ENCODE data around the gene TIMM22. TPM values are rescaled to one million over a fixed set of nuclear protein-coding genes. Genes with fewer than 3 reads are reported as not detected.

Gene TIMM22
- total RNA-seq, 1 donor from 2014 or later: 15.1 TPM

DNA sequence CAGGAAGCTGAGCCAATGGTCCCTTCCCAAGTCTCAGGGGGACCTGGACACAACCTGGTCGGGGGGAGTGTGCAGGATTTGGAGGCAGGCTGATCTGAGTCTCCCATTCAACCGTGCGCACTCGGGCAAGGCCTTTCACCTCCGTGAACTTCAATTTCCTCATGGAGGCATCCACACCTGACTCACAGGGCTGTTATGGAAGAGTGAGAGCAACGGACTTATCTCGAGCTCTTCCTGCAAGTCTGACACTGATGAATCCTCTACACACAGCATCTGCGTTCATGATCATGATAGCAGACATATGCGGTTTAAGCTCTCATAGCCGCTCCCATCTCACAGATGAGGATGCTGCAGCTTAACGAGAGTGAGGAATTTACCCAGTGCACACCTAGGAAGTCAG is 21.6 kb downstream of the TIMM22 start:
- no peak for DNase-seq (ENCODE audit: low read depth in 2 of 2)

DNA sequence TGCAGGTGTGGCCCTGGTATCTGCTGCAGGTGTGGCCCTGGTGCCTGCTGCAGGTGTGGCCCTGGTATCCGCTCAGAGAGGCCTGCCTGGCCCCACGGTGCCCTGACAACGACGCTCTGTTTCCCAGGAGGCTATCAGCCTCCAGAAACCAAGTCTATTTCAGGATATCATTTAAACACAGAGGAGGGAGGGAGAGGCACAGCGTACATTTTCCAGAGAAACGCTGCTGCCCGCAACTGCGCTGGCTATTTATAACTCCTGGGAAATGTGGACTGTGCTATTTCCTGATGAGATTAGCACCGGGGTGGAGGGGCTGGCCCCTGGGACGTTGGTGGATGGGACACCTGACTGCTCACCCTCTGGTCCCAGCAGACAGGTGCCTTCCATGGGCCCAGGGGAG is 22.5 kb downstream of the TIMM22 start:
- peak in 1 of 2 donors; percentile 40 for DNase-seq (ENCODE audit: low read depth in 2 of 2)

DNA sequence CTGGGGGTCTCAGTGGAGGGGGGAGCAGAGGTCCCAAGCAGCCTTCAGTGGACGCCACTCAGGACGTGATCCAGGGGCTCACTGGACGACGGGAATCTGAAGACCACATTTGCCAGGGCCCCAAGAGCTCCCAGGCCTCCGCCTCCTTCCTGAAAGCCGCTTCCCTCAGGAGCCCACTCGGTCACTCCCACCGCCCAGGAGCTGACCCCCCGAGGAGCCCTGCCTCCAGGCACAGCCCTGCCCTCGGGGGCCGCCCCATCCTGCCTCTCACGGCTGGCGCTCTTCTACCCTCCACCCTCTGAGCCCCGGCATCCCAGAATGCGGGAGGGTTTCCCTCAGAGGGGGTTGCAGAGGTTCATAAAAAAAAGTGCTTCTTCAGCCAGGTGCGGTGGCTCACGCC is 24.2 kb downstream of the TIMM22 start:
- no peak for DNase-seq (ENCODE audit: low read depth in 2 of 2)

DNA sequence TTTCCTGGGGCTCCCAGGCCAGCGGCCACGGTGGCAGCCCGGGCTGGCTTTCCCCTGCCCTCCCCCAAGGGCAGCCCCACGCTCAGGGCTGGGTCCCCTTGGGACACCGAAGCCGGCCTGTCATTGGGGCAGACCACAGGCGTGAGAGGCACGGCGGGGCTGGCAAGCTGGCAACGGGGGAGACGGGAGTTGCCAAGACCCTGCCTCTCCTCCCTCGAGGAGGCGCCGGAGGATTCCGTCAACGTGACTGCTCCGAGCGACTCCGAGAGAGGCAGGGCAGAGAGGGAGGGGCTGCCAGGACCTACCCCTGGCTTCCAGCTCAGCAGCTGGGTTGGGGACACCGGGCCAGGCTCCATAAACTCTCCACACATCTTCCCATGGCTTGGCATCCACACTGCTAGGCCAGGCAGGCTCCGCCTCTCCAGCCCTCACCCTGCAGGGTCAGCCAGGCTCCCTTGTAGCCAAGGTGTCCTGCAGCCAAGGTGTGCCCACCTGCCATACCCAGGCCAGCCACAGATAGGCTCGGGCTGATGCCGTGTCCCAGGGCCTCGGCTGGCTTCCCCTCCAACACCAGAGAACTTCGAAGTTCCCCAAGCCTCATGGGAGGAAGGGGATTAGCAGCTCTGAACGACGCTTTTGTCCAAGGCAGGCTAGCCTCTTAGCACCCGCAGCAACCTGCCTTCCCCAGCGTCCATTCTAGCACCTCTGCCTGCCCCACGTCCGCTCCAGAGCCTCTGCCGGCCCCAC is 25.5 kb downstream of the TIMM22 start:
- no peak for DNase-seq (ENCODE audit: low read depth in 2 of 2)

DNA sequence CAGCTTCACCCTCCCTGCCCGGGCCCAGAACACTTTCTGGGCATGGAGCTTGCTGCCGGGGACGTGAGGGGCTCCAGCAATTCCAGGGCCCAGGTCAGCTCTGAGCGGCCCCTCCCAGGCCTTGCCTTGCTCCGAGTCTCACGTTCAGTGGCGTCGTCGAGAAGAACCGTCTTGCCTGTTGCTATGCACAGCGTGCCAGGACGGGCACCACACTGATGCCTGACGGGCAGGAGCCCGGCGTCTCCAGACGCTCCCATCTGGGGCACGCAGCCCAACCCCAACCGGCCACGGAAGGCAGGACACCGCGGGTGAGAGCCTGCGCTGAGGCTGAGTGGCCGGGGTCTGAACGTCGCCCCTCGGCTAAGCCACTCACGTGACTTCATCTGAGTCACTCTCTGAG is 27.1 kb downstream of the TIMM22 start:
- no peak for DNase-seq (ENCODE audit: low read depth in 2 of 2)

DNA sequence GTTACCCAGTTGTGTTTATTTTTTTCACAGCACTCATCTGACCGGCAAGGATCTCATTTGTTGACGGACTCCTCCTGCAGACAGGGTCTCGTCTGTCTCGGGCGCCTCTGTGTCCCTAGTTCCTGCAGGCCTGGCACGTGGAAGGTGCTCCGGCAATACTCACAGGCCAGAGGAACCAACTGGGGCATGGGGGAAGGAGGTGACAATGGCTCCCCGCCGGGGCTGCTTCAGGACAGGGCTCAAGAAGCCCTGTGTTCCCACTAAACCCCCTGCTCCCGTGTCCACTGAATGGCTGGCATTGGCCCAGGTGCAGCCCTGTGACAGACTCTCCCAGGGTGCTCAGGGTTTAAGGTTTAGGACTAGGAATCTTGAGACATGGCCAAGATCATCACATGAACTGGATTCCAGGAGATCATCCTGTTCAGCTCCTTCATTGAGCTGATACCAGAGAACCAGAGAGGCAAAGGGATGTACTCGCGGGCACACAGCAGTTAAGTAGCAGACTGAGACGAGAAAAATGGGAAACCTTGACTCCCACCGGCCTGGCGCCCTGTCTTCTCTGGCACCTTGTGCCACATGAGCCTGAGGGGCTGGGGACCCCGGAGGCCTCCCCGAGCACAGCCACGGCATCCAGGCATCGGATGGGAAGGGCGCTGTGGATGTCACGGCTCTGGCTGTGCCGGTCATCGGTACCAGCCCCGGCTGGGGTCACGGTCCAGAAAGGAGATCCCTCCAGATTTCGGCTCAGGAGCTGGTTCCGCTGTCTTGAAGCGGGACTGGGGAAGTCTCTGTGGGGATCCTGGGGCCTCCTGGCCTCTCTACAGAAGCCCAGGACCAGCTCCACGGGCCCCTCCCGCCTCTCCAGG is 29.0 kb downstream of the TIMM22 start:
- no peak for DNase-seq (ENCODE audit: low read depth in 2 of 2)

DNA sequence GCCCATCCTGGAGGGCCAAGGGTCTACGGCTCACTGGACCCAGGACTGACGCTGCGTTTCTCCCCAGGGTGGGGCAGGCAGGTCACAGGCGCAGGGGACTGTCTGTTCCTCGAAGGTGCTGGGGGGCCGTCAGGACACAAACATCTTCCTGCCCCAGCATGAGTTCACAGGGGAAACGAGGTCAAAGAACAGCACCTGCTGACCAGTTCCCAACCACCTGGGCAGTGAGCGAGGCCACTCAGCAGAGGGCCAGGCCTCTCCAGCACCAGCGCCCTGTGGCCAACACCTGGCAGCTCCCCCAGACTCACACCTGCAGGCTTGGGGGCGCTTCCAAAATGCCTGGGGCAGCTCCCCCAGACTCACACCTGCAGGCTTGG is 29.7 kb downstream of the TIMM22 start:
- no peak for DNase-seq (ENCODE audit: low read depth in 2 of 2)

DNA sequence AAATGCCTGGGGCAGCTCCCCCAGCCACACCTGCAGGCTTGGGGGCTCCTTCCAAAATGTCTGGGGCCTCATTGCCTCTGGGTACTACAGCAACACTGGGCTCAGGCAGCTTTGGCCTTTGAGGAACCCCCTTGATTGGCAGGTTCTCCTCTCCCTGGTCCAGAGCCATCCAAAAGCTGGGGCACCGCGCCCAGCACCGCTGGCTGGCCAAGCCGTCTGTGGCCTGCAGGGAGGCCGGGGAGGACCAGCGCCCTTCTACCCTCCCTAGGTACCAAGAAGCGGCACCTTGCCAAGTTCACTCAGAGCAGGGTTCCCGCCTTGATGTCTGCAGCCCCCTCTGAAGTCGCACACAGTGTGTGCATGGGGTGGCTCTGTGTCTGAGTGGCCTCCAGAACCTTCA is 30.1 kb downstream of the TIMM22 start:
- DNase-seq (ENCODE audit: low read depth in 2 of 2): no peak

DNA sequence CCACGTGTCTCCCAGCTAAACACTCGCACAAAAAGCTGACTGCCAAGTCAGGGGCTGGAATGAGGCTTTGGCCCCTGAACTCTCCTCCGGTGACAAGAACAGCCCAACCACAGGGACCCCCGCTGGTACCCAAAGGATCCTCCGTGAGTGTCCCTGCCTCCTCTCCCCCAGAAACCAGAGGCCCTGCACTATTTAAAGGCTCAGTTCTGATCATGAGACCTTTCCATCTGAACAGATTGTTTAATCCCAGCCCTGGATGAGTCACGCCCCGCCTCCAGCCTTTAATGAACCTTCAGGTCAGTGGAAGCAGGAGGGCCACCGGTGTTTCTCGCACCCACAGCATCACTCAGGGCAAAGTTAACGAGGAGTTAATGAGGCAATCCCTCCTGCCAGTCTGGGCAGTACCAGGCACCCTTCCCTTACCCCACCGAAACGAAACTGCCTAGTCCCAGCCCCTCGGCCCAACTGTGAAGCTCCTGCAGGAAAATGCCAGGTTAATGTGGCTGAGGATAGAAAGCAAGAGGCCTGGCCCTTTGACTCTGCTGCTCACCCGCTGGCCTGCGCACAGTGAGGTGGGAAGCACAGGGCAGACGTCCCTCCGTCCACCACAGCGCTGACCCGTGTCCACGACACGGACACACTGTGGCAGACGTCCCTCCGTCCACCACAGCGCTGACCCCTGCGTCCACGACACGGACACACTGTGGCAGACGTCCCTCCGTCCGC is 32.4 kb downstream of the TIMM22 start:
- peak in 1 of 2 donors; percentile 33 for DNase-seq (ENCODE audit: low read depth in 2 of 2)

DNA sequence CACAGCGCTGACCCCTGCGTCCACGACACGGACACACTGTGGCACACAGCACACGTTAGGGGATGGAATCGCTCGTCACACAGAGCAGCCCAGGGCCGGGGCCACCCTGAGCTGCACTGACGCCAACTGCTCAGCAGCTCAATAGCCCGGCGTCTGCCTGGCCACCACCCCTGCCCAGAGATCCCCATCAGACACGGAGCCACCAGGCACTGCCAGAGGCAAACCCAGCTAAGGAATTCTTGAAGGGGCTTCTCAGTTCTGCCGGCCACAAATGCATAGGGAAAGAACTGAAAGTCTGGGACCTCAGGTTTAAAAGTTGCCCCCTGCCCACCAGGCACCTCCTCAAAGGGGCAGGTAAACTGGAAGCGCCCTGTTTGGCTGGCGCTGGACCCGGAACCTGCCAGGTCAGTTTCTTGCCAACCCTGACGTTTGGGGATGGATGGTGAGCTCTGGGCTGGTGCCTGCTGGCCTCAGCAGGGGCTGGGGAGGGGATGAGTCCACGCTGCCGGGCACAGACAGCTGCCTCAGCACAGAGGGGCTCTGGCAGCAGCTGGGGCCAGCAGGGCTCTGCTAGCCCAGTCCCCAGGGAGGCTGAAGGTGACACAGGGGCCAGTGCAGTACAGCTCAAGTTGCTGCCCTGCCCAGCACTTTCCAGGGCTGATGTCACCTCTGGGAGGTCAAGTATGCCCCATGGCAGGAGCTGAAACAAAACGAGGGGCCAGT is 33.2 kb downstream of the TIMM22 start:
- no peak for DNase-seq (ENCODE audit: low read depth in 2 of 2)

DNA sequence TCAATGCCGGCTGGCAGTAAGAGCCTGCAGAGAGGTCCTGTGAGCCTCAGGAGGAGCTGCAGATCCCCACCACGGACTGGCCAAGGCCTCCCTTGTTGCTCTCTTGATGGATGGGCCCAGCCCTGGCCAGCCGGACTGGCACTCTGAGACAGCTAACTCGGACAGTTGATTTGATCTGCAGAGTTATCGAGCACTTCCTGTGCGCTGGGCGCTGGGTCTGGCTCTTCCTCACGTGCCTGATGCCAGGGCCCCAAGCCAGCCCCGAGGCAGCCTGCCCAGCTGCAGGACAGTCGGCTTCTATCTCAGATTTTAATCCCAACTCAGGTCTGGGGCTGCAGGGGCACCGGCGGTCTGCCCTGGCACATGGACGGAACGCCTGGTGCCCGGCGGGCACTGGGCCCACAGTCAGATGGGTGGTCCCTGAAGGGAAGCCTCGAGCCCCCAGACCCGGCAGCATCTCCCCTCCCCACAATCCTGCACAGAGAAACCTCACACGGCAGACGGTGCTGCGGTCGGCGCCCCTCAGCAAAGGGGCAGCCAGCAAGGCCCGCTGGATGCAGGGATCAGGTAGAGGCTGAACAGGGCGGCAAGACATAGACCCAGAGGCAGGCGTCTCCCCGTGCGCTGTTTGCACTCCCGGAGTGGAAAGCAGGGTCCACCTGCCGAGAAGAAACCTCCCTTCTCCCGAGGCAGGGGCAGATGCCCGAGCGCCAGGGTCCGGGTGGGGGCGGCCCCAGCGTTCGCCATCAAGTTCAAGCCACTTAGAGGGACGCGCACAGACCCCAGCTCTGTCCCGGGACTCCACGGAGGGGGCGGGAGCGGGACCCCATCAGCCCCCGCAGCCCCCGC is 34.0 kb downstream of the TIMM22 start:
- no peak for DNase-seq (ENCODE audit: low read depth in 2 of 2)

DNA sequence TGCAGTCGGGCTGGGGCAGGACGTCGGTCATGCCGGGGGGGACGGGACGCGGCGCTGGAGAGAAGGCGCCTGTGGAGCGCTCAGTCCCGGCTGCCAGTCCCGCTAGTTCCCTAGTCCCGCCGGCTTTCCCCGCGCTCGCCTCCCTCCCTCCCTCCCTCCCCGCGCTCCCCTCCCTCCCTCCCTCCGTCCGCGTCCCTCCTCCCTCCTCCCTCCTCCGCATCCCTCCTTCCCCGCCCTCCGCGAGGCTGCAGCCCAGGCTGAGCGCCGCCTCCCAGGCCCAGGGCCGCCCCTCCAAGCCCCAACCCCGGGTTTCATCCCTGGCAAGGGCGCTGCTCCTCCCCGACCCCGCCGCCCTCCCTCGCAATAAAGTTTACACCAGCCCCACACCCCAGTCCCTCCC is 34.8 kb downstream of the TIMM22 start:
- DNase-seq (ENCODE audit: low read depth in 2 of 2): peak in 1 of 2 donors; percentile 20

DNA sequence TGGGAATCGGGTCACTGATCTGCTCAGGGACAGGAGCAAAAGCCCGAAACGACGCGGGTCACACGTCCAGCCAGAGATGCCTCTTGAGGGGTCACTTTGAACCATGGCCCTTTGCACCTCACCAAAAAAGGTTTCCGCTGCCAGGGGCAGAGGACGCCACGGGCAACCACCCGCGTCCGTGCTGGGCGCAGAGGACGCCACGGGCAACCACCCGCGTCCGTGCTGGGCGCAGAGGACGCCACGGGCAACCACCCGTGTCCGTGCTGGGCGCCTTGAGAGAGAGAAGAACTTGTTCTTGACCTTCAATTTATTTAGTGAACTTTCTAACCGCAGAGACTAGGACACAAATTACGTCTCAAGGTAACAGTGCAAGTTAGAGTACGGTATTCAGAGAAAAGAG is 35.5 kb downstream of the TIMM22 start:
- no peak for DNase-seq (ENCODE audit: low read depth in 2 of 2)

DNA sequence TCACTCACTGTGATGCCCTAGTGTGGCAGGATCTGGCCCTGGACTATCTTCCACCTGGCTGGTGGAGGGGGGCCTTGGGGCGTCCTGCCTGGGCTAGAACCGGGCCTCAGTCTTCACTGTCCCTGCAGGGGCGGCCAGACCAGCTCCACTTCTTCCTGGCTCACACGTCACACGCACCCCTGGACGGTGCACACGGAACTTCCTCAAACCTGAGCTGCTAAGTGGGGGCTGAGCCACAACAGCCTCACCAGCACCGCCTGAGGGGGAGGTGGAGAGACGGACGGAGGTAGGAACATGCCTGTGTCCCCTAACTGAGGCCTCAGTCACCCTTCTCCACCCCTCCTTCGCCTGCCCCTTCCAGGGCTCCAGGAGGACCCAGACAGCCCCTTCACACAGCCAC is 36.6 kb downstream of the TIMM22 start:
- no peak for DNase-seq (ENCODE audit: low read depth in 2 of 2)

DNA sequence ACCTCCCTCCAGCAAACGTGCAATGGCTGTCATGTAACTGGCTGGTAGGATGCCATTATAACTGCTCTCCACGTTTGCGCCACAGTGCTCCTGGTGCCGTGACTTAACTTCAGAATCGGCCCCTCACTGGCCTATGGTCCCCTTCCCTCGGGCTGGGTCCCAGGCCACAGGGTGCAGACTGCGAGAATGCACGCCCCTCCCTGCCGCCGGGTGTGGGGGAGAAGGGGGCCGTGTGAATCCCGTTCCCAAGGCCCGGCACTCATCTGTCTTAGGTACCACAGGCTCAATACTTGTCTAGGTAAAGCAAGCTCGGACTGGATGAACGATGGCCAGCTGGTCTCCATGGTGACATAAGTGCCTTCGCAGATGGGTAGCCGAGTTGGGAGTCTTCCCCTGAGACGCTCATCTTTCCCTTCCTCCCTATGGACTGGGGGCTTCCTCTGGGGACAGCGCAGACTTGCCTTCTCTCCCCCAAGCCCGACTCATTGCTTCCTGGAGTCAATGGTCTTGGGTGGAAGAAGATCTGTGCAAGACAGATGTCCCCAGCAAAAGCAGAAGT is 37.8 kb downstream of the TIMM22 start:
- no peak for DNase-seq (ENCODE audit: low read depth in 2 of 2)

DNA sequence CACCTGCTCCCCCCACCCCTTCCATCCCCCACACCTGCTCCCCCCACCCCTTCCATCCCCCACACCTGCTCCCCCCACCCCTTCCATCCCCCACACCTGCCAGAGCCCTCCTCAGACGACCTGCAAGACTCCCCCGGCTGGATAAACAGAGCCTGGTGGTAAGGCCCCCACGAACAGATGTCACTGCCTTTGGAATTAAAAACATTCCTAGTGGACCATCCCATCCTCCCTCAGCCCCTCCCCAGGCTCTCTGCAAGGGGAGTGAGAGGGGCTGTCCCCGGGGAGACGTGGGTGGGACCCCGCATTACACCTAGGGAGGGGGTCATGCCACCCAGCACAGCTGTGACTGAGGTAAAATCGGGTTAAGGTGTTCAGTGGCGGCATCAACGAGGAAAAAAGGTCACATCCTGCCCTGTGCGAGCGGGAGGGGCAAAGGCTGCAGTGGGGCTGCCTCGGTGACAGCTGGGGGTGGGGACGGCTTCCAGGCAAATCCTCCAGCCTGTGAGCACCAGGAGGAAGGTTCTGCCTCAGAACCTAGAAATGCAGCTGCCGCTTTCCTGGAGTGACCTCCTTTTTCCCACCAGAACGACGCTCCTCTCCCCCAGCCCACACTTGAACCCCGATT is 38.7 kb downstream of the TIMM22 start:
- no peak for DNase-seq (ENCODE audit: low read depth in 2 of 2)

DNA sequence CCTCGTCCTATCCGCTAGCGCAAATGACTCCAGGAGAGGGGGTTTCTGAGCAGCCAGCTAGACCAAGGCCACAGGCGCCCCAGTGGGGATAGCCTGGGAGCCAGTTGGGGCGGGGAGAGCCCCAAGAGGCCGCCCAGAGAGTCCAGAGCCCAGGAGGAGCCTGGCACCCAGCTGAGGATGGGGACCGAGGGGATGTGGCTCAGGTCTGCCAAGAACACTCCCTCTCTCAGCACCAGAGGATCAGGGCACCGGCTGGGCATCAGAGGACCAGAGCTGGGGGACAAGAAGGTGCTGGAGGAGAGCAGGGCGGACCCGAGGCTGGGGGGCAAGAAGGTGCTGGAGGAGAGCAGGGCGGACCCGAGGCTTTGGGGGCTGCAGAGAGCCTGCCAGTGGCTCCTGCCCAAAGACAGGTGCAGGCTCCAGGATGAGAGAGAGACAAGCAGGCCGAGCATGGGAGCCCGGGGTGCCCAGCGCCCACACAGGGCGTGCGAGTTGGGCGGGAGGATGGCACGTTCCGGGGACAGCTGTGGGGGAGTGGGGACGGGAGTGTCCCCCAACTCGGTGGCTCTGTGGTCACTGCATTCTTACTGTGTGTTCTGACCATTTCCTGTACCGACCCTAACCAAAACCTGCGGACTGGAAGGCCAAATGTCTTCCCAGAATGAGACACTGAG is 39.4 kb downstream of the TIMM22 start:
- no peak for DNase-seq (ENCODE audit: low read depth in 2 of 2)

DNA sequence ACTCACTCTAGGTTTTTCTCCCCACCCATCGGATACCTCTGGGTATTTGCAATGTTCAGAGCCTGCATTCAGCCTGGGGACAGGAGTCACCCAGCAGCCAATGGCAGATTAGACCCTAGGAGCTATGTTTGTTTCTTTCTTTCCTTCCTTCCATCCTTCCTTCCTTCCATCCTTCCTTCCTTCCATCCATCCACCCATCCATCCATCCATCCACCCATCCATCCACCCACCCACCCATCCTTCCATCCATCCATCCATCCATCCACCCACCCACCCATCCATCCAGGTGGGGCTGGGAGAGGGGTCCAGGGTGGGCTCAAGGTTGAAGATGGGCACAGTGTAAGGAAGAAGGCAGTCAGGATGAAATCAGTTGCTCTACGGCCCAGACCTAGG is 39.9 kb downstream of the TIMM22 start:
- DNase-seq (ENCODE audit: low read depth in 2 of 2): no peak

DNA sequence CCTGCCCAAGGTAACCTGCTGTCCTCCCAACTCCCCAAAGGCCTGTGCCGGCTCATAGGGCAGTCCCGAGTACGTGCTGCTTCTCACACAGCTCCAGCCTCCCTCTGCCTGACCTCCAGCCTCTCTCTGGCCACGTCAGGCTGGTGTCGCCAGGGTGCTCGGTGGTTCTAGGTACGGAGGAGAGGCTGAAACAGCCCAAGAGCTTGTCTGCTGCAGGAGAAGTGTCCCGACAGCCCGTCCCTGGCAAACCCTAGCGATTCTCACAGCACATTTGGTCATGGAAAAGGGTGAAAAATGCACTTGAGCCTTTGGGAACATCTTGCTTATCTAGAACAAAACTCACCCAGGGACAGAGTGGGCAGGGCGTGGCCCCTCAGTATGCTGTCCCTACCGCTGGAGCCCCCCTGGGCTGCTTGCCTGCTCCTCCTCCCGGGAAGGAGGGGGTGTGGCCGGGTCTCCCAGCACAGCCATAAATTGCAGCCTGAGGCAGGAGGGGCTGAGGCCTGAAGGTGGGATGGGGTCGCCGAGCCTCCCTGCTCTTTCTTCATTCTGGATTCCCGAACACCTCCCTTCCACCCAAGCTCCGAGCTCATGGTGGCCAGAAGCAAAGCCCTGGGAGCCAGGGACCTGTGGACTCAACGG is 40.4 kb downstream of the TIMM22 start:
- DNase-seq (ENCODE audit: low read depth in 2 of 2): no peak
